Measurements from ENCODE around the gene ST3GAL6.

ST3GAL6 gene

GRCh38 chr3:98778383-98778782 is 15.2 kb downstream of the ST3GAL6 start:
- no peak for DNase-seq

DNA sequence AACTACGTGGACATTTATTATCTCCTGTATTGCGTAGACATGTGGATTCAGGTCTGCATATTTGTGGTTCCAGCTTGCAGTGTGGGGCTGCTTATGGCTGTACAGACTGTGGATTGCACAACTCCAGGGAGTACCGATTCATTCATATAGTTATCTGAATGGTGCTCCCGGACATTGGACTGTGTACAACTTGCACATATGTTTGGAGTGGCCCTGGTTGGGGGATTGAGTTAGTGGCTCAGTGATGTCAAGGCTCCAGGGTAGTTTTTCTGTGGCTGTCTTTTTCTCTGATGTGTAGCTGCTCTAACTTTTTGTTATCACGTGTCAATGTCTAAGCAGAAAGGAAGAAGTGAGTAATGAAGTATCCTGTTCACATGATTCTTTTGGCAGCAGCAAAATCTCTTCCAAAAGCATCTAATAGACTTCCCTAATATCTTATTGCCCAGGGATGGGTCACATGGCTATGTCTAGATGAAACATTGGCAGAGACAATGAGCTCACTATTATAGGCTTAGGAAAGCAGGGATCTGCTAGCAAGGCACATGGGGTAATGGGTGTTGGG is 15.8 kb downstream of the ST3GAL6 start:
- DNase-seq = no peak

GRCh38 chr3:98779541-98780335 is 16.6 kb downstream of the ST3GAL6 start:
- no peak for DNase-seq

- no peak for DNase-seq
These were observed 17.2 kb downstream of the ST3GAL6 start for GRCh38 chr3:98780343-98780742.

GRCh38 chr3:98782824-98783500 is 19.8 kb downstream of the ST3GAL6 start:
- no peak for DNase-seq

DNA sequence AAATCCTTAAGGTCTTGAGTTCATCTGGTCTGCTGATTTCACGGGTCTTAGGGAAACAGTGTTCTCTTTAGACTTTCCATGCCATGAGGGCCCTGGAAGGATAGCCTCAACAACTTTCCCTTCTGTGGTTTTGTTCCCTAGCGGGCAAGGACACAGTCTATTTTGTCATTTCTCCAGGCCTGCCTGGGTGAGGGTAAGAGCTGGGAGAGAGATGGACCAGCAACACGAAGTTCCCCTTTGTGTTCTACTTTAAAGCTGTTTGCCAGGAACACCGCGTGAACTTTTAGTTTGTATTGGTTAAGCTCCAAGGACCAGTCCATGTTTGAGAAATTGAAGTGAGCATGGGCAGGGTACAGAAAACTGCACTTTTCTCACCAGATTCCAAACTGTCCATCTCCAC is 20.9 kb downstream of the ST3GAL6 start:
- DNase-seq = no peak

- DNase-seq = no peak
These were observed 21.8 kb downstream of the ST3GAL6 start for GRCh38 chr3:98784666-98785600.

- no peak for DNase-seq
These were observed 23.3 kb downstream of the ST3GAL6 start for GRCh38 chr3:98786364-98787006.

DNA sequence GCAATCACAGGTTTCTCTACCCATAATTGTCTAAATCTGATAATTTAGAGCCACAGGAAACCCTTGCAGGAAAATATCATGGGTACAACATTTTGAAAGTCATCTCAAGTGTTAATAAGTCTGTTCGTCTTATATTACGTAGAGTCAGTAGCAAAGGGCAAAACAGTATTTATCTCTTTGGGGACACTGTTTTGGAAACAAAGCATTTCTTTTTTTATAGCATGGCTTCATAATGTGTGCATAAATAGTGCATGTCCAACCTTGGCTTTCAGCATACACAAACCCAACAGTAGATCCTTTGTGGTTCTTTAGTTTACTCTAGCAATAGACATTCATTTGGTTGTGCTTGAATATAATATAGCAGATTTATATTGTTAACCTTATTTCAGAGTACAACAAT is 24.0 kb downstream of the ST3GAL6 start:
- no peak for DNase-seq

DNA sequence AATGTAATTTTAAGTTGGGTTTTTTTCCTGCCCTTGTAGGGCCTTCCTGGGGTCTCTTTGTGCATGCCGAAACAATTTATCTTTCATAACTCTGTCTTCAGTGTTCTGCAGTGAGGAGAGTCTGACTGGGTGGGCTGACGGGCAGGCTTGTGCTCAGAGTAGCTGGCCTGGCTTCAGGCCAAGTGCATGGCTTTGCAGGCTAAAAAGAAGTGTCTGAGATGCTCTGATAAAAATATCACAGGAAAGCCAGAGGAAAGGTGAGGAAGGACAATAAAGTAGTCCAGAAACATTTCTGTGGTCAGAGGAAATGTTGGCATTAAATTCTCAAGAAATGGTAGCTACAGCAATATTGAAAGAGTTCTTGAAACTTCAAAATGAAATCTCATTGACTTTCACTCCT is 25.5 kb downstream of the ST3GAL6 start:
- no peak for DNase-seq

DNA sequence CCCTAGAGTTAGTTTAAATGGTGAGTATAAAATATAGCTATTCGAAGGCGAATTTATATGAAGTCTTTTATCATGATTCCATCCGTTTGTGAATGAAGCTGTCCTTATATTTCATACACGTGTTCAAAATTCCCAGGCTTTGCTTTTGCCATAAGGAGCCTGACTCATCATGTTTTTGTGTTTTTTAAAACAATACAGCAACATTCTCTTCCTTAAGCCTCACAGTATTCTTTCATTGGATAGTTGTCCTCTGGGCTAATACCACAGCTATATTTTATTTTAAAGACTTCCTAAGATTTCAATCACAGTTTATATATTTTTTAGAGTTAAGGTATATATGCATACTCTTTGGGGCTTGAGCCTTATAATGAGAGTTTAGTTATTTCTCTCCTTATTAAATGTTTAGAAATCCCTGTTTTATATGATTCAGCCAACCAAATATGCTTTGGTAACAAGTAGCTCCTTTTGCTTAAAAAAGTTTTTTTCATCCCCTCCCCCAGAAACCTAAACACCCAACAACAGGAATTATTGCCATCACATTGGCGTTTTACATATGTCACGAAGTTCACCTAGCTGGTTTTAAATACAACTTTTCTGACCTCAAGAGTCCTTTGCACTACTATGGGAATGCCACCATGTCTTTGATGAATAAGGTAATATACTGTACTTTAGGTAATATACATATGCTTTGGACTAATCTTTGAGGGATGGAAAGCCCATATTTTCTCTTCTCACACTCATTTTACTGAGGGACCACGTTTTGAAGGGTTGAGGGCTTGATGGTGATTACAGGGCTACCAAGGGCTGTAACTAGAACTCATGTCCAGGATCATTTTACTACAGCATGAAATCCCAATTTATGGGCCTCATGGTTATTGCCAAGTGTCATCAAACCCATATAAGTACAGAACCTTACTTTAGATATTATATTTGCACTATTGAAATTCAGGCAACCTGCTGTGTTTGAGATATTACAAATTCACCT is 28.5 kb downstream of the ST3GAL6 start:
- no peak for DNase-seq

DNA sequence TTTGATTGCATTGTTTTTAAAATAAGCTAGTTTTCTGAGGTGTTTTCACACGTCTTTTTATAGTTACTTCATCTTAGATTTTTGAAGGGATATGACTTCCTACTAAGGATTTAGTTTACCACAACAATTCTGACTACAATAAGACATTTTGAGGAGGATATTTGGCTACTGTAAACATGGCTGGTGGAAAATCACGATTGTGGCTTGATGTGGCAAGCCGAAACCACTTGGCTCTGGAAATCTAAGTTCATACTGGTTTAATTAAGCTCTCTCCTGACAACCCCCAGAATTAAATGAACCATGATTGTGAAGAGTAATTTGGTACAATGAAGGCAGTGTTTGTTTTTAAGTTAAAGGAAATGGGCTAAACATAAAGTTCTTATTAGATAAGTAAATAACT is 30.8 kb downstream of the ST3GAL6 start:
- DNase-seq = no peak

GRCh38 chr3:98796334-98796733 is 33.2 kb downstream of the ST3GAL6 start:
- no peak for DNase-seq

- no peak for DNase-seq
These were observed 34.8 kb downstream of the ST3GAL6 start for GRCh38 chr3:98797905-98798304.

- no peak for DNase-seq
These were observed 35.7 kb downstream of the ST3GAL6 start for GRCh38 chr3:98798820-98799219.

DNA sequence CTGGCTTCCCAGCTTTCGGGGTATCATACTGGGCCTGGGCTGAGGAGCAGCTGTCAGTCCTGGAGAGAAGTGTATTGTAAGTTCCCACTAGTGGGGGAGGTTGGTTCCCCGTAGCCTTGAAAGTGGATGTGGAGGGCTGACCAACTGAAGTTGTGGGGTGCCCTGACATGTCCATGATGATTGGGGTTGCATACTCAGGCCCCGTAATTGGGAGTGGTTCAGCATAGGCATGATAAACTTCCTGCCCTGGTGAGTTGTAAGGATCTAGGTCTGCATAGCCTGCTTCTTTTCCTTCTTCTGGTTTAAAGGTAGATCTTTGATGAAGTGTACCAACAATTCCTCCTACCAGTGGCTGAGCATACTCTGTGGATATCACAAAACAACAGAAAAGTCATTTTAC is 36.3 kb downstream of the ST3GAL6 start:
- DNase-seq = no peak

GRCh38 chr3:98800401-98800800 is 37.3 kb downstream of the ST3GAL6 start:
- no peak for DNase-seq

DNA sequence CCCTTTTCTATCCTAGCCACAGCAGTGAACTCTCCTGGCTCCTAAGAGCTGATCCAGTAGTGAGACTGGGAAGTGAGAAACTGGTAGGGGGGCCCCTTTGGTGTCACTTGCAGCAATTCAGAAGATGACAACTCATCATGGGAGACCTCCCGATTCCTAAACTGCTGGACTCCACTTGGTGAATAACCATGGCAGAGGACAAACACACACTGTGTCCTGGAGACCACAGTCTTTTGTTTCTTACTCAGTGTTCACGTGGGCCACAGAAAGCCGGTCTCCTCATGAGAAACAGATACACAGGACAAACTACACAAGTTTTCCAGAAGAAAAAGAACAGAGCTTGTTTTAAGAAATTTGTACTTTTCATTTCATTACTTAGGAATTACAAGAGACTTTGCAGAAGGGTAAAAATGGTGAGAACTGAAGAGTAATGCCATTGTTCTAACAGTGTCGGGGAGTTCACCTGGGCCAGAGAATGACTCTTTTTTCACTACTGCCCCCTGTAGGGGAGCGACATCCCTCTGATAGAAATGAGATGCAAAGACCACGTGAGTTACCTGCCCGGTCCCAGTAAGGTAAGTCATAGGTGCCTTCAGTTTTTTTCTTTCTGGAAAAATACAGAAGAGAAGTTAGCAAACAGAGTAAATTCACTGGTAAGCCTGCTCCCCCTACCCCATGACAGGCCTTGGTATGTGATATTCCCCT is 38.1 kb downstream of the ST3GAL6 start:
- no peak for DNase-seq

DNA sequence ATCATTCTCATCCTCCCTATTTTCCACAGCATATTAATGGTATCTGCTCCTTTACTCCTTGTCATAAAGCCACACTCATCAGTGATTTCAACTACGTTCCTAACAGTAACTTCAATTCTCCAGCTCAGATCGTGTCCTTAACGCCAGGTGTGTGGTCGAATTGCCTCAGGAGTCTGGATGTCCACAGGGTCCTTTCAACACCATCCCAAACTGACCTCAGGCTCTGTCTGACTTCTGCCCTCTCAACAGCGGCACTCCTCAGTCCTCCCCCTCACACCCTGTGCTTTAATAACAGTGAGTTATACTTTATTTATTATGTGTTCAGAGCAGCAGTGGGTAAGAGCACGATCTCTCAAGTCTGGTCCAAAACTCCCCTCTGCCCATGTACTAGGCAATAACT is 42.4 kb downstream of the ST3GAL6 start:
- DNase-seq = no peak

- no peak for DNase-seq
These were observed 43.4 kb downstream of the ST3GAL6 start for GRCh38 chr3:98806521-98806920.

GRCh38 chr3:98807011-98807410 is 43.9 kb downstream of the ST3GAL6 start:
- no peak for DNase-seq

Data from T1000 (cell line).